ENCODE data around the gene PTPRN2. TPM values are rescaled to one million over a fixed set of nuclear protein-coding genes. Genes with fewer than 3 reads are reported as not detected.
A peak's percentile ranks its signal among the peaks of the same experiment; 100 is the strongest.

The PTPRN2 gene
- total and polyA plus RNA-seq, 2 of the 8 experiments (the other 6 are each of a cell fraction or from before 2014, with no cell fraction given), result 2.6 to 4.5 TPM

GRCh38 chr7:158393926-158394625 lies 193.5 kb downstream of the PTPRN2 start:
- H3K9me3 ChIP-seq (ENCODE audit: insufficient read depth in 2 of 2, low read depth in 1 of 2, low read length in 1 of 2), result no peaks in the 10 kb centered on the region; a peak in 1 of 4 replicates
- no peak overlapping the region for H3K9ac ChIP-seq (replicated peaks in 1 of 4; ENCODE audit: extremely low read depth in 1 of 4, low read depth in 3 of 4, low read length in 3 of 4)
- H2BK120ac ChIP-seq (replicated peaks; ENCODE audit: low read depth, low read length), result no peak overlapping the region
- H4K8ac ChIP-seq (ENCODE audit: extremely low read depth, insufficient read depth, low read length), result peak overlapping the region; percentile 57; the same call in 1 of the 2 replicates
- H3K18ac ChIP-seq (ENCODE audit: extremely low read depth, low read length), result no peak overlapping the region
- H3K27ac ChIP-seq (ENCODE audit: low read depth, low read length), result no peak overlapping the region
- TF ChIP-seq KDM4A (IDR thresholded peaks at IDR 0.05; ENCODE audit: low read depth, low read length, severe bottlenecking) (no peak), ZNF274 (IDR thresholded peaks at IDR 0.05; ENCODE audit: borderline replicate concordance, extremely low read depth, low read length) (no peak), BRCA1 (IDR thresholded peaks at IDR 0.05; ENCODE audit: low read depth, low read length) (no peak), E2F6 (IDR thresholded peaks at IDR 0.05) (no peak), SIX5 (IDR thresholded peaks at IDR 0.05; ENCODE audit: low read depth, low read length) (no peak), YY1 (IDR thresholded peaks at IDR 0.05; ENCODE audit: low read depth, low read length) (no peak), CEBPB (IDR thresholded peaks at IDR 0.05; ENCODE audit: low read depth, low read length) (no peak), POLR2A (IDR thresholded peaks at IDR 0.05; ENCODE audit: control extremely low read depth in 1 of 2, low read depth in 2 of 2, low read length in 2 of 2) (no peak), TAF7 (optimal IDR thresholded peaks at IDR 0.05; ENCODE audit: borderline replicate concordance, low read depth, low read length) (no peak), RFX5 (IDR thresholded peaks at IDR 0.05; ENCODE audit: borderline replicate concordance, low read depth, low read length) (no peak), SP4 (IDR thresholded peaks at IDR 0.05; ENCODE audit: low read length) (no peak)
- 0 out of 2 replicates have a peak overlapping the region, but pooled peaks have one; percentile 35 for H2BK5ac ChIP-seq (ENCODE audit: low read depth, low read length)
- 90% methylated on average over 11 of the region's 16 CpGs; no CpG with 5 or more reads in 1 of the 2 experiments for WGBS, 2 experiments (ENCODE audit: extremely low coverage in 1 of 2, insufficient coverage in 1 of 2, insufficient read length in 1 of 2, insufficient replicate concordance in 2 of 2, low coverage in 1 of 2, low lambda C conversion rate in 2 of 2, missing lambda C conversion rate in 1 of 2)
- no peaks in the 10 kb centered on the region for H3K27me3 ChIP-seq (replicated peaks in 1 of 4; ENCODE audit: control insufficient read depth in 3 of 4, extremely low read depth in 1 of 4, insufficient read depth in 3 of 4, low read length in 3 of 4)
- no peak overlapping the region for H3K23ac ChIP-seq (ENCODE audit: insufficient read length)
- H3K23me2 ChIP-seq (ENCODE audit: low read depth, low read length), result no peaks in the 10 kb centered on the region
- H3K79me1 ChIP-seq (ENCODE audit: low read depth, low read length), result no peaks in the 10 kb centered on the region
- no peak overlapping the region for H4K91ac ChIP-seq (replicated peaks; ENCODE audit: insufficient read length, low read length)
- DNase-seq (ENCODE audit: low read depth in 1 of 2, low spot score in 2 of 2), result no peak
- peak overlapping the region; percentile 29; the same call in 1 of the 2 replicates for H2BK15ac ChIP-seq (ENCODE audit: low read length)
- ChIA-PET CTCF (ENCODE audit: partially characterized antibody) (interaction anchor here (1.1 kb wide), 1 partner anchor 30 kb away, joined by 4 read pairs; no protein-coding TSS in a partner anchor), POLR2A (ENCODE audit: partially characterized antibody) (no interaction called here)
- H3K4me1 ChIP-seq (replicated peaks in 1 of 4; ENCODE audit: control insufficient read depth in 3 of 4, insufficient read depth in 4 of 4, low read length in 3 of 4), result peaks cover 0 to 9% (median 4%) of the 10 kb centered on the region in 4 experiments; a peak in 3 of 7 replicates
- no peak overlapping the region for H2BK12ac ChIP-seq (ENCODE audit: low read depth, low read length)
- H3K4me2 ChIP-seq (ENCODE audit: insufficient read depth in 1 of 2, low read depth in 2 of 2, low read length in 2 of 2), result no peak overlapping the region
- H4K20me1 ChIP-seq (replicated peaks in 1 of 2; ENCODE audit: control insufficient read depth in 1 of 2, insufficient read depth in 2 of 2, low read length in 2 of 2), result no peaks in the 10 kb centered on the region
- no peak overlapping the region for H3K4ac ChIP-seq (replicated peaks; ENCODE audit: insufficient read length, low read depth, low read length)
- no peaks in the 10 kb centered on the region for H3K79me2 ChIP-seq (ENCODE audit: control insufficient read depth in 1 of 2, insufficient read depth in 2 of 2, low read length in 2 of 2)
- H2AFZ ChIP-seq (ENCODE audit: low read length), result no peak overlapping the region
- H3K14ac ChIP-seq (ENCODE audit: insufficient read length), result no peak overlapping the region
- no peak for FAIRE-seq
- H2AK5ac ChIP-seq (ENCODE audit: low read depth, low read length), result no peak overlapping the region
- H2BK20ac ChIP-seq (ENCODE audit: low read length), result no peak overlapping the region
- no peak overlapping the region for H4K5ac ChIP-seq (ENCODE audit: insufficient read length, low read depth, low read length)
- no peak overlapping the region for H3K56ac ChIP-seq (replicated peaks; ENCODE audit: insufficient read length, low read depth, low read length)
- H3K36me3 ChIP-seq (ENCODE audit: control insufficient read depth in 2 of 4, insufficient read depth in 4 of 4, low read length in 3 of 4), result no peaks in the 10 kb centered on the region
- H3K4me3 ChIP-seq (ENCODE audit: extremely low read depth in 1 of 4, insufficient read depth in 2 of 4, low read depth in 3 of 4, low read length in 4 of 4), result no peak overlapping the region

All from H1 (cell line).